Activated naive CD8-positive, alpha-beta T cell treated with anti-CD3 and anti-CD28 coated beads for 36 hours (primary cell): ENCODE data around the gene CTNNA3. TPM values are rescaled to one million over a fixed set of nuclear protein-coding genes. Genes with fewer than 3 reads are reported as not detected.

Source experiments
- DNase-seq: peaks from one replicate; pipeline ENCODE4 v3.0.0; 2021
- H3K27ac Mint-ChIP-seq: one replicate; pipeline ENCODE4 v1.8.0; 2022; ENCODE audit warnings: mild to moderate bottlenecking, moderate library complexity, mixed read lengths
- H3K27me3 Mint-ChIP-seq: one replicate; pipeline ENCODE4 v1.8.0; 2022; ENCODE audit warnings: mild to moderate bottlenecking, mixed read lengths
- H3K36me3 Mint-ChIP-seq: one replicate; pipeline ENCODE4 v1.8.0; 2021; ENCODE audit warnings: mild to moderate bottlenecking, mixed read lengths
- H3K4me1 Mint-ChIP-seq: one replicate; pipeline ENCODE4 v1.8.0; 2021; ENCODE audit warnings: mixed read lengths
- H3K4me3 Mint-ChIP-seq: one replicate; pipeline ENCODE4 v1.8.0; 2022; ENCODE audit warnings: mild to moderate bottlenecking, moderate library complexity, mixed read lengths
- H3K9me3 Mint-ChIP-seq: one replicate; pipeline ENCODE4 v1.8.0; 2022; ENCODE audit warnings: mixed read lengths
- total RNA-seq, 2 experiments: library from RNA; stranded (reverse); gene quantifications; one replicate each; pipeline ENCODE4 v1.2.3, GENCODE V29; 2021

CTNNA3 gene
- total RNA-seq, 2 experiments from 2014 or later = not detected

- H3K9me3 Mint-ChIP-seq = no peaks in the 10 kb centered on the region
- no peak overlapping the region for H3K27ac Mint-ChIP-seq
- H3K4me1 Mint-ChIP-seq = no peaks in the 10 kb centered on the region
- no peak overlapping the region for H3K4me3 Mint-ChIP-seq
- no peak for DNase-seq
- H3K36me3 Mint-ChIP-seq = no peaks in the 10 kb centered on the region
- H3K27me3 Mint-ChIP-seq = peaks cover 3% of the 10 kb centered on the region
Measured at GRCh38 chr10:66746711-66747110, 949.3 kb downstream of the CTNNA3 start.

- Mint-ChIP-seq H3K27me3 (peaks cover 3% of the 10 kb centered on the region), H3K4me3 (no peak overlapping the region), H3K36me3 (no peaks in the 10 kb centered on the region), H3K4me1 (no peaks in the 10 kb centered on the region), H3K27ac (no peak overlapping the region), H3K9me3 (no peaks in the 10 kb centered on the region)
- DNase-seq = no peak
Measured at GRCh38 chr10:66746246-66746645, 949.7 kb downstream of the CTNNA3 start.

GRCh38 chr10:66744915-66745314 is 951.1 kb downstream of the CTNNA3 start:
- DNase-seq = no peak
- H3K4me3 Mint-ChIP-seq = no peak overlapping the region
- no peaks in the 10 kb centered on the region for H3K9me3 Mint-ChIP-seq
- no peaks in the 10 kb centered on the region for H3K4me1 Mint-ChIP-seq
- no peaks in the 10 kb centered on the region for H3K36me3 Mint-ChIP-seq
- H3K27me3 Mint-ChIP-seq = peaks cover 3% of the 10 kb centered on the region
- H3K27ac Mint-ChIP-seq = no peak overlapping the region

GRCh38 chr10:66737241-66737640 is 958.8 kb downstream of the CTNNA3 start:
- DNase-seq = no peak
- no peaks in the 10 kb centered on the region for H3K36me3 Mint-ChIP-seq
- H3K27ac Mint-ChIP-seq = no peak overlapping the region
- H3K4me3 Mint-ChIP-seq = no peak overlapping the region
- no peaks in the 10 kb centered on the region for H3K27me3 Mint-ChIP-seq
- H3K9me3 Mint-ChIP-seq = peaks cover 3% of the 10 kb centered on the region
- H3K4me1 Mint-ChIP-seq = no peaks in the 10 kb centered on the region

- no peaks in the 10 kb centered on the region for H3K36me3 Mint-ChIP-seq
- H3K9me3 Mint-ChIP-seq = no peaks in the 10 kb centered on the region
- DNase-seq = no peak
- no peaks in the 10 kb centered on the region for H3K27me3 Mint-ChIP-seq
- H3K4me3 Mint-ChIP-seq = no peak overlapping the region
- no peaks in the 10 kb centered on the region for H3K4me1 Mint-ChIP-seq
- no peak overlapping the region for H3K27ac Mint-ChIP-seq
Measured at GRCh38 chr10:66723608-66724400, 972.2 kb downstream of the CTNNA3 start.

GRCh38 chr10:66719483-66719882 is 976.5 kb downstream of the CTNNA3 start:
- DNase-seq = no peak
- no peak overlapping the region for H3K27ac Mint-ChIP-seq
- no peak overlapping the region for H3K4me3 Mint-ChIP-seq
- H3K9me3 Mint-ChIP-seq = no peaks in the 10 kb centered on the region
- no peaks in the 10 kb centered on the region for H3K36me3 Mint-ChIP-seq
- no peaks in the 10 kb centered on the region for H3K27me3 Mint-ChIP-seq
- H3K4me1 Mint-ChIP-seq = no peaks in the 10 kb centered on the region

GRCh38 chr10:66717231-66717981 is 978.6 kb downstream of the CTNNA3 start:
- DNase-seq = no peak
- no peak overlapping the region for H3K27ac Mint-ChIP-seq
- no peaks in the 10 kb centered on the region for H3K36me3 Mint-ChIP-seq
- no peaks in the 10 kb centered on the region for H3K9me3 Mint-ChIP-seq
- no peaks in the 10 kb centered on the region for H3K27me3 Mint-ChIP-seq
- H3K4me3 Mint-ChIP-seq = no peak overlapping the region
- no peaks in the 10 kb centered on the region for H3K4me1 Mint-ChIP-seq

GRCh38 chr10:66714741-66715140 is 981.3 kb downstream of the CTNNA3 start:
- Mint-ChIP-seq H3K9me3 (no peaks in the 10 kb centered on the region), H3K27me3 (no peaks in the 10 kb centered on the region), H3K27ac (no peak overlapping the region), H3K4me1 (no peaks in the 10 kb centered on the region), H3K4me3 (no peak overlapping the region), H3K36me3 (no peaks in the 10 kb centered on the region)
- DNase-seq = no peak

GRCh38 chr10:66713387-66713786 is 982.6 kb downstream of the CTNNA3 start:
- Mint-ChIP-seq H3K27me3 (no peaks in the 10 kb centered on the region), H3K4me3 (no peak overlapping the region), H3K27ac (no peak overlapping the region), H3K36me3 (no peaks in the 10 kb centered on the region), H3K9me3 (no peaks in the 10 kb centered on the region), H3K4me1 (no peaks in the 10 kb centered on the region)
- no peak for DNase-seq

GRCh38 chr10:66698069-66698468 is 997.9 kb downstream of the CTNNA3 start:
- Mint-ChIP-seq H3K9me3 (peaks cover 6% of the 10 kb centered on the region), H3K4me3 (no peak overlapping the region), H3K36me3 (no peaks in the 10 kb centered on the region), H3K27ac (no peak overlapping the region), H3K4me1 (no peaks in the 10 kb centered on the region), H3K27me3 (no peaks in the 10 kb centered on the region)
- no peak for DNase-seq

GRCh38 chr10:66695046-66695445 is 1000.9 kb downstream of the CTNNA3 start:
- DNase-seq = no peak
- no peak overlapping the region for H3K4me3 Mint-ChIP-seq
- peaks cover 8% of the 10 kb centered on the region for H3K9me3 Mint-ChIP-seq
- no peaks in the 10 kb centered on the region for H3K27me3 Mint-ChIP-seq
- H3K36me3 Mint-ChIP-seq = no peaks in the 10 kb centered on the region
- H3K27ac Mint-ChIP-seq = no peak overlapping the region
- no peaks in the 10 kb centered on the region for H3K4me1 Mint-ChIP-seq

GRCh38 chr10:66684581-66684980 is 1011.4 kb downstream of the CTNNA3 start:
- H3K4me3 Mint-ChIP-seq = no peak overlapping the region
- H3K9me3 Mint-ChIP-seq = no peaks in the 10 kb centered on the region
- H3K36me3 Mint-ChIP-seq = no peaks in the 10 kb centered on the region
- H3K27ac Mint-ChIP-seq = no peak overlapping the region
- DNase-seq = no peak
- H3K4me1 Mint-ChIP-seq = no peaks in the 10 kb centered on the region
- H3K27me3 Mint-ChIP-seq = no peaks in the 10 kb centered on the region

GRCh38 chr10:66680886-66681285 is 1015.1 kb downstream of the CTNNA3 start:
- no peaks in the 10 kb centered on the region for H3K36me3 Mint-ChIP-seq
- DNase-seq = no peak
- H3K4me1 Mint-ChIP-seq = no peaks in the 10 kb centered on the region
- H3K27me3 Mint-ChIP-seq = no peaks in the 10 kb centered on the region
- H3K4me3 Mint-ChIP-seq = no peak overlapping the region
- H3K27ac Mint-ChIP-seq = no peak overlapping the region
- no peaks in the 10 kb centered on the region for H3K9me3 Mint-ChIP-seq

- H3K4me3 Mint-ChIP-seq = no peak overlapping the region
- H3K9me3 Mint-ChIP-seq = no peaks in the 10 kb centered on the region
- no peak for DNase-seq
- no peaks in the 10 kb centered on the region for H3K4me1 Mint-ChIP-seq
- no peaks in the 10 kb centered on the region for H3K27me3 Mint-ChIP-seq
- no peaks in the 10 kb centered on the region for H3K36me3 Mint-ChIP-seq
- no peak overlapping the region for H3K27ac Mint-ChIP-seq
Measured at GRCh38 chr10:66678521-66678920, 1017.5 kb downstream of the CTNNA3 start.

- Mint-ChIP-seq H3K9me3 (no peaks in the 10 kb centered on the region), H3K27me3 (no peaks in the 10 kb centered on the region), H3K4me1 (no peaks in the 10 kb centered on the region), H3K4me3 (no peak overlapping the region), H3K36me3 (no peaks in the 10 kb centered on the region), H3K27ac (no peak overlapping the region)
- no peak for DNase-seq
Measured at GRCh38 chr10:66673071-66673470, 1022.9 kb downstream of the CTNNA3 start.

GRCh38 chr10:66671562-66671961 is 1024.4 kb downstream of the CTNNA3 start:
- Mint-ChIP-seq H3K9me3 (no peaks in the 10 kb centered on the region), H3K27ac (no peak overlapping the region), H3K27me3 (no peaks in the 10 kb centered on the region), H3K36me3 (no peaks in the 10 kb centered on the region), H3K4me1 (no peaks in the 10 kb centered on the region), H3K4me3 (no peak overlapping the region)
- no peak for DNase-seq
